ENCODE results near the gene EPN2.

Gene EPN2

GRCh38 chr17:19242323-19242722 lies 5.2 kb downstream of the EPN2 start:
- DNase-seq: no peak

GRCh38 chr17:19242926-19243325 lies 5.8 kb downstream of the EPN2 start:
- no peak for DNase-seq

- DNase-seq: no peak
Observed at GRCh38 chr17:19243838-19244237, 6.7 kb downstream of the EPN2 start.

- DNase-seq: no peak
Observed at GRCh38 chr17:19244357-19244756, 7.2 kb downstream of the EPN2 start.

GRCh38 chr17:19244781-19245180 lies 7.6 kb downstream of the EPN2 start:
- DNase-seq: no peak

- DNase-seq: no peak
Observed at GRCh38 chr17:19247473-19247872, 10.3 kb downstream of the EPN2 start.

GRCh38 chr17:19248151-19248927 lies 11.2 kb downstream of the EPN2 start:
- DNase-seq: no peak

- DNase-seq: no peak
Observed at GRCh38 chr17:19248928-19249574, 11.9 kb downstream of the EPN2 start.

- DNase-seq: no peak
Observed at GRCh38 chr17:19249681-19250080, 12.5 kb downstream of the EPN2 start.

GRCh38 chr17:19250421-19251173 lies 13.4 kb downstream of the EPN2 start:
- DNase-seq: no peak

- DNase-seq: no peak
Observed at GRCh38 chr17:19253112-19253511, 15.9 kb downstream of the EPN2 start.

- DNase-seq: no peak
Observed at GRCh38 chr17:19254651-19255050, 17.5 kb downstream of the EPN2 start.

GRCh38 chr17:19255279-19255678 lies 18.1 kb downstream of the EPN2 start:
- DNase-seq: no peak

GRCh38 chr17:19258371-19258770 lies 21.2 kb downstream of the EPN2 start:
- DNase-seq: no peak

GRCh38 chr17:19260958-19261357 lies 23.8 kb downstream of the EPN2 start:
- no peak for DNase-seq

GRCh38 chr17:19261426-19261825 lies 24.3 kb downstream of the EPN2 start:
- DNase-seq: no peak

GRCh38 chr17:19262650-19263631 lies 25.8 kb downstream of the EPN2 start:
- no peak for DNase-seq

- DNase-seq: no peak
Observed at GRCh38 chr17:19263641-19264051, 26.5 kb downstream of the EPN2 start.

- no peak for DNase-seq
Observed at GRCh38 chr17:19264268-19264667, 27.1 kb downstream of the EPN2 start.

GRCh38 chr17:19264681-19265080 lies 27.5 kb downstream of the EPN2 start:
- DNase-seq: no peak

GRCh38 chr17:19265755-19266154 lies 28.6 kb downstream of the EPN2 start:
- DNase-seq: no peak

- DNase-seq: no peak
Observed at GRCh38 chr17:19268611-19269010, 31.4 kb downstream of the EPN2 start.

GRCh38 chr17:19269106-19269505 lies 31.9 kb downstream of the EPN2 start:
- DNase-seq: no peak
